GM19468 (cell line): Measurements from ENCODE around the gene RALGAPA2.

ENCODE experiments used
- ATAC-seq: cut with Tn5 transposase; IDR thresholded peaks from one replicate; pipeline ENCODE4 v1.9.1; 2021; ENCODE audit warnings: mild to moderate bottlenecking, moderate library complexity, moderate number of reproducible peaks; ENCODE audit not compliant: unreplicated experiment; ENCODE audit errors: extremely low read depth

Gene RALGAPA2

DNA sequence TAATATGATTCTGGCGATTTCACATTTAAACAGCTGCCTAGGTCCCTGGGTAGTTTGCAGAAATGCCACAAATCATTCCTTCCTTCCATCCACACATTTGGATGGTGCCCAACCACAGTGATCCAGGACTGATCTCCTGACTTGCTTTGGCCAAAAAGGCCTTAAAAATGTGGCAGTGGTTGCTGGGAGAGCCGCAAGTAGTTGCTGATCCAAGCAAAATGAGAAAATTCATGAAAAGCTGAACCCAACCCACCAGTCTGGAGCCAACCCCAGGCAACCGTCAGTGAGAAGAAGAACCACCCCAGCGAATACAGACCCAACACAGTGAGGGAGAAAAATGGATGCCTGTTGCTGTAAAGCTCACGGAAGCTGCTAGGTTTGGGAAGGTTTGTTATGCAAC lies 25.1 kb downstream of the RALGAPA2 start:
- ATAC-seq: no peak

DNA sequence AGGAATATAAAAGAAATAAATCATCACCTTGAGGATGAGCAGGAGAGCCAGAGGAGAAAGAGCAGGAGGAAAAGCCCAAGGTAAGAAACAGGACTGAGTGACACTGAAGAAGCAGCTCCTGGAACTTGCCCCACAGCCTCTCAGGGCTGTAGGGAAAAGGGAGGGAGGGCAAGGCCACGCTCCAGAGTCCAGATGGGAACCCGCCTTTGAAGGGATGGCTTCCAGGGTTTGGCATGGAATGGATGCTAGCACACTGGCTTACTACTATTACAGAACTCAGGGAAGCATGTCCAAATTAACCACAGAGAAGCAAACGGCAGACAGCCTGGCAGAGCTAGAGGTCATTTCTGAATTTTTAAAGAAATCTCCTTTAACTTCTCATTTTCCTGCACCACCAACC lies 26.8 kb downstream of the RALGAPA2 start:
- no peak for ATAC-seq

DNA sequence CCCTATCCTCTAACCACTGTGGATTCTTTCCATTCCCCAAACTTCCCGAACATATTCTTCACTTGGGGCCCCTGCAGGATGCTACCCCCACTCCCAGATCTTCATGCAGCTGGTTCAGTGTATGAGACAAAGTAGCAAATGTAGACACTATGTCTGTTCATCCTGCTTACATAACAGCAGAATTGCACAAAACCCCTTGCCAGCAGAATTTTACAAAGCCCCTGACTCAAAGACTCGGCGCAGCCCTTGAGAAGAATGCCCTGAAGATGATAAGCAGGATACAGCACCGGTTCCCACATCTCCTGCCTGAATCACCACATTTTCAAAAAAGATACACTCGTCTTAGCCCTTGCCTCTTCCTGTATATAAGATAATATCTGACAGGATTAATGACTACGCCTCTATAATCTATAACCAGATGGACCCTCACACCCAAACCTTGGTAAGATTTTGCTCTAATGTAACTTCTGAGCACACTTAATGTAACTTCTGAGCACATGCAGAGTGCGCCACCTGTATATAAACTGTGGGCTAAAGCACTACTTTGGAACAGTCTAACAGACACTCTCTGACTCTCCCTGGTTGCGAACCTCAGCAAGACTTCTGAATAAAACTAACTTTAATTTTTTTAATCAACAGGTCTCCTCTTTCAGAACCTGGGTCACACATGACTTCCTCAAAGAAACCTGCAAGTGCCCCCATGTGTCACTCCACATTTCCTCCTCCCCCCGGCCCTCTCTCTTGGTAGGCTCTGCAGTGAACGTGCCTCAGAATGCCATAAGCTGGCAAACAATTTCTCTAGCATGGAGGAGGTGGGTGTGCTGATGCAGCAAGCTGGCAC lies 28.7 kb downstream of the RALGAPA2 start:
- ATAC-seq: no peak

DNA sequence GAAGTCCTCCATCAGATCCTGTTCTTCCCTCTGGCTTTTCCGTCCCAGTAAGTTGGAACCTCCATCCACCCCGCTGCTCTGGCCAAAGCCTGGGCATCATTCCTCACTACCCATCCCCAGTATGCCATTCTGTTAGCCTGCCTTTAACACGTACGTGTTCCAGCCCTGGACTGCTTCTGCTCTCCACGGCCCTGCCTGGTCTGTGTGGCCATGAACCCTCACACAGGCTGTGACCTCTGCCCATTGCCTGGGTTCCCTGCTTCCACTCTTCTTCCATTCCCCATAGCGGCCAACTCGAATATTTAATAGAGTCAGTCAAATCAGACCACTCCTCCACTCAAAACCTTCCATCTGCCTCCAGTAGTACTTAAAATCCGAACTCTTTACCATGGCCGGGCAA lies 29.4 kb downstream of the RALGAPA2 start:
- no peak for ATAC-seq

DNA sequence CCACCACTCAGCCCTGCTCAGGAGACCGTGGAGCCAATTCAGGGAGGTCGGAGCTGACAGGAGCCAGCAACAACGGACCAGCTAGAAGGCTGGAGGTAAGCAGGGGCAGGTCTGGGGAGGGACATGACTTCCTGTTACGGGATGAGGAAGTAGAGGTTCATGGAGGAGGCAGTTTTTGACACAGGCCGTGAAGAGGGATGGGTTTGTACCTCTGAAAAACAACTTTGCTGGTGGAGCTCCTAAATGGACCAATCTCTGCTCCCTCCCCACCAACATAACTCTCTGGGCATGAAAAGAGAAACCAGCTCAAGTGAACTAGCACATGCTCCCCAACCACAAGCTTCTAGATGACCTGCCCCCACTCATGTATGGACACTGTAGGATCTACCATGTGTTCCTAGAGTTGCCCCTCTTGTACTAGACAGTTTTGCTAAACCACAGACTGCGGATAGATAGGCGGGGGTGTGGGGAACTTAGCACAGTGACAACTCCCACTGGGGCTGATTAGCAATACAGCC lies 31.4 kb downstream of the RALGAPA2 start:
- ATAC-seq: no peak

DNA sequence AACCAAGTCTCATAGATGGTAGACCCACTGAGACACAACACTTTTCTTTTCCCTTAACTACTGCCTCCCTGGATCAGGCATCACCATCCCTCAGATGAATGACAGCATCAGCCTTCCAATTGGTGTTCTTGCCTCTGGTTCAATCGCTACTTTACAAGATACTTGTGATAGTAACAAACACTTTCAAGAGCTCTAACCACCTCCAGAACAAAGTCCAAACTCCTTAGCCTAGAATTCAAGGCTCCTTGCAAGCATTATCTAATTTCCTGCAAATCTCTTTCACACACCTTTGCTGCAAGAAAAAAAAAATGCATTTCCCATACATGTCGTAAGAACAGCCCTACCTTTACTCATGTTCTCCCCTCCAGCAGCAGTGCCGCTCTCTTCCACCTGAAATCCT lies 33.1 kb downstream of the RALGAPA2 start:
- no peak for ATAC-seq

DNA sequence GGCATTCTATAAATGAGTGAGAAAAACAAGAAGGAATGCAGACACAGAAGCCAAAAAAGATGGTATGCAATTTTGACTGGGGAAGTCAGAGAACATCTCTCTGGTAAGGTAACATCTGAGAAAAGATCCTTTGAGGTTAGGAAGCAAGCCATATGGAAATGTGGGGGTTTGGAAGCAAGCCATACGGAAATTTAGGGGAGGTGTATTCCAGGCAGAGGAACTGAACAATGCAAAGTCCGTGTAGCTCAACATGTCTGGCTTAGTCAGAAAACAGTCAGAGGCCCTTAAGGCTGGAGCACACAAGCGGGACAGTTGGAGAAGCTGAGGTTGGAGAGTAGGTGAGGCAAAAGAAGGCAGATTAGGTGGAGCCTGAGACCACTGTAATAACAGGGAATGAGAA lies 35.3 kb downstream of the RALGAPA2 start:
- ATAC-seq: no peak

DNA sequence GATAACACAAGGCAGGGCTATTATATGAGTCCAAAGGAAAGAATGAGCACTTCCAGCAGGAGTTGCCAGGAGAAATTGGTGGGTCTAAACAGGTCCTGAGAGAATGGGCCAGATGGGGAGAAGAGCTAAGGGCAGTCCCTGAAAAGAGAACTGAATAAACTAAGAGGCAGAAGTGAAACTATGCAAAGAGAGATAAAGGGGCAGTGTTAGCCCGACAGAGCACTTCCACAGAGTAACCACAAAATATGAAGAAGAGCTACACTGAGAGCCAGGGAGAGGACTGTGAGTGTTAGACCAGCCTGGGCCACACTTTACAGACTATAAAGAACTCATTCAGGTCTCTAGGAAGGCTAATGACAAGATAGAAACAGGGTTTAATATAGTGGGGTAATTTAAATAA lies 43.8 kb downstream of the RALGAPA2 start:
- peak; percentile 96 for ATAC-seq

DNA sequence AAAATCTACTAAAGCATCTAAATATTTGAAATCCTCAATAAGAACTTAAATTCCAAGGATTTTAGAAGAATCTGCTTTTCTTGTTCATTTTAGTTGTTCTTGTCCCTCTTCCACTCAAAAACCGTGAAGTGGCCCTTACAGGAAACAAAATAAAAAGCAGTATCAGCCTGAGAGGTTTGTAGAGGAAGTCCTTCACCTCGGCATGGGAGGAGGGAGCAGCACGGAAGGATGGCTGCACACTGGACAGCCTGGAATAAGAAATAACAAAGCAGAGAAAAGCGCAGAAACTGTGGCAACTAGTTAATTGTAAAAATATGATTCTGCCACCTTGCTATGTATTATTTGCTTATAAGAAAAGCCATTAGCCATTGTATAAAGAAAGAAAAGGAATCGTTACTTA lies 46.1 kb downstream of the RALGAPA2 start:
- no peak for ATAC-seq

DNA sequence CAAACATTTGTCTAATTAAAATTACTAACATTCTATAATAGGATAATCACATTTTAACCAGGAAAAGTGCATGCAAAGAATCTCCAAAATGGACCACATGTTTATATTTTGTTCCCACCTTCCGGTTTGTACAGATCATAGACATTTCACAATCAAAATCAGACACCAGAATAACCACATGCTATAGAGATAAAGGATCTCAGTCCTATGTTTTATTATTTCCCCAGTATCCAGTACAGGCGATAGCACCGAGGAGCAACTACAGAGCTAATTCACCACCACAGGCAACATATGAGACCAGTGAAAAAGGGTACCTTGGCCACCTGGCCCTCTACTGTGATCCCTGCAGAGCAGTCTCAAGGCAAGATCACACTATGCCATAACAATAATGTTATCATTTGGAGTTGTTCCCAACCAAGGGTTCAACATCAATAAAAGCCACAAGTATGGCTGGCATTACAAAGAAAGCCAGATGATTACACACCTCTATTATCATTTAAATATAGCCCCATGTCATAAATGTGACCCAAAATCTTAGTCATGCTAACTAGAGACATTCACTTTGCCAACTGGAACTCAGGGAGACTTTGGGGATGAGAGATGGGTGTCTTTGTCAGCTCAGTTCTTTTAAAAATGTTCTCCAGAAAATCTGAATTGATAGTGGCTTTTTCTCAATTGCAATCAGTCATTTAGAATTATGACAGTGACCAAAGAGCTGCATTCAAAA lies 46.7 kb downstream of the RALGAPA2 start:
- ATAC-seq: no peak

DNA sequence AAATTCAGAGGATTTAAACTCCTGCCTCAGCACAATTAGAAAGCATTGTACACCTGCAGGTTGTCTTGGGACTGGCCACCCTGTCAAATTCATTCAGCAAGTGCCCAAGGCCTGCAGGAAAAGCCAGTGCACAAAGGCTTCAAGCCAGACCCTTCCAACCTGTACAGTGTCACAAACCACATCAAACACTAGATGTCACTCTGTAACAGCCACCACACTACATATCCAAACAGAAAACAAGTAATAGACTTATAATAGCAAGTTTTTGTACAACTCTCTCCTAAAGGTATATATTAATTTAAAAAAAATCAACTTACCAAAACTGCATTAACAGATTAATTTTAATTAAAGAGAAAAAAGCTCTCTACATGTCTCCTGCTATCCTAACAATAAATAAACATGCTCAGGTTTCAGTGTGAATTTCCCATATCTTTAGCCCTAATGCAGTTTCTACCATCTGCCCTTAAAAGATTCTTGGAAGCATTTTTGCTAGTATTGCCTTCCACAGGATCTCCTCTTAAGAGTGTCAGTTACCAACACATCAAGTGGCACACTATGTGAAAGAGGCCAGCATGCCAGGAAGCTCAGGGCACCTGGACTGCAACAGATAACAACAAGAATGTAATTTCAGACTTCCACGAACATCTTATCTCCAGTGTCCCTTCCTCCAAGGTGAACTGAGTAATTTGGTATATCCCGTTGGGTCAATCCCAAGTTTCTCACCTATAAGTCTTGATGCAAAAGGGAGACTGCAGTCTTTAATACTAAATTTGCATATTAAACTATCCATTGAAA lies 47.5 kb downstream of the RALGAPA2 start:
- no peak for ATAC-seq

DNA sequence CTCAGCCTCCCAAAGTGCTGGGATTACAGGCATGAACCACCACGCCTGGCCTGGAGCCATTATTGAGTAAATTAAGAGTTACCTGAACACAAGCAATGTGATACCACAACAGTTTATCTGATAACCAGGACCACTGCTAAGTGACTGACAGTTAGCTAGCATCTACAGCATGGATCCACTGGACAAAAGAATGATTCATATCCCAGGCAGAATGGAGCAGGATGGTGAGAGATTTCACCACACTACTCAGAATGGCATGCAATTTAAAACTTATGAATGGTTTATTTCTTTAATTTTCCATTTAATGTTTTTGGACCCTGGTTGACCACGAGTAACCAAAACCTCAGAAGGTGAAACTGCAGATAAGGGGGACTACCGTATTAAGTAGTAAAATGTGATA lies 48.6 kb downstream of the RALGAPA2 start:
- no peak for ATAC-seq

DNA sequence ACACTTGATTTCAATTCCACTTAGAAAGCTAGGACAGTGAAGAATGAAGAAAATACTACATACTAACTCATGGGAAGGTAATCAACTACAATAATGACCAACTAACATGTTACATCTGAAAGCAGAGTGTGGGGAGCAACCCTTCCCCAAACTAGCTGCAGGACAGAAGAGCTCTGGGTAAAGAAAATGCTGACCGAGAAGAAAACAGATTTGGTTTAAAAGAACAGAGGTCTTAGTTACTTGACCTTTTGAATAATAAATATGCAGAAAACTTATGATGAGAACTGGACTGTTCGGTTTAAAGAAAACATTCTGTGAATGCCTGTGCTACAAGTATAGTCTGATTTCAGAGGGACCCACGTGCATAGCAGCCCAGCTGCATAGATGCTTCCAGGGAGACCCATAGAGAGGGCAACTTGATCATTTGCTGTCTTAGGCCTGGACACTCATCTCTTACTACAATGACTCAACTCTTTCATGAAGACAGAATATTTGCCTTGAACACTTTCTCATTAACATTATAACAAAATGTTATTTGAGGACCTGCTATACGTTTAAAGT lies 53.5 kb downstream of the RALGAPA2 start:
- no peak for ATAC-seq

DNA sequence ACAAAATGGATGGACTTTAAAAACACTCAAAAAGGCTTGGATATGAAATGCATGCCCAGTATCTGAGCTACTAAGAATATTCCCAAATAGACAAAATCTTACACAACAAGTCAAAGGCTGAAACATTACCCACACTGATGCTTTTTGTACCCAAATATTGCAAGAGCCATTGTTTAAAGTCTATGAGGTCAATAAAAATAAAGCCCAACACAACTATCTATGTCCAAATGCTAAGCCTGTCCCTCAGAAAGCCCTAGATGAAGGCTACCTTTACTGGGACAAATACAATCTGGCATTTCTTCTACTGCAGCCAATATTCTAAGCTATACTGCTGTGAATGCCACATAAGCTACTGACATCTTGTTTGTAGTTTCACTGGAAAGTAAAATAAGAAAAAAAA lies 54.3 kb downstream of the RALGAPA2 start:
- no peak for ATAC-seq

DNA sequence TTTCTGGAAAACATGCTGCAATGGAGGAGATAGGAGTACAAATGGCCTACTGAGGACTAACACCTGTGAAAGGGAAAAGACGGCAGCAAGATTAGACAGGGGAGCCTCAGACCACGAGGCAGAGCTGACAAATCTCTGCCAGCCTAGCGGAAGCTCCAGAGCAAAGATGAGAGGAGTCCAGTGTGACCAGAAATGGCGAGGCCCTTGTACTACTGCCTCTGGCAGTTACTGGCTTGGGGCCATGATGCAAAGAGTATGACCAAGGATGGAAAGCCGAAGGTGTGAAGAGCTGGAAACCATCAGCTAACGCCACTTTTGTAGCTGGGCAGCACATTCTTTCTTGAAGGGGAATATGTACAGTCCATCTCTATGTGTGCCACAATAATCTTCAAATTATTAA lies 55.4 kb downstream of the RALGAPA2 start:
- no peak for ATAC-seq

DNA sequence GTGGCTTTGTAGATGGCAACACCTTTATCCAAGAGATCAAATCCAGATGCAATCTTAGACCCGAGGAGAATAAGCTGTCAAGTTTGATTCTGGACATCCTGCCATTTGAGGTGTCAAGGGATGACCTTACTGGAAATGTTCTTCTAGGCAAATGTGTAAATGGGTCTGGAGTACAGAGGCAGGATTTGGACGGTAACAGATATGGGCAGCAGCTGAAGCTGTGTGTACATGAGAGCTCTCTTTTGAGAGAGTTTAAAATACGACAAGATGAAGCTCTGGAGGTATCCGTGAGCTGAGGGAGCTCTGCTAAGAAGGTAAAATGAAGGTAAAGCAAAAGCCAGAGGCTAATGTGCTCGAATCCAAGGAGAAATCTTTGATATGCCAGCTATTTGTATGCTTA lies 56.6 kb downstream of the RALGAPA2 start:
- no peak for ATAC-seq

DNA sequence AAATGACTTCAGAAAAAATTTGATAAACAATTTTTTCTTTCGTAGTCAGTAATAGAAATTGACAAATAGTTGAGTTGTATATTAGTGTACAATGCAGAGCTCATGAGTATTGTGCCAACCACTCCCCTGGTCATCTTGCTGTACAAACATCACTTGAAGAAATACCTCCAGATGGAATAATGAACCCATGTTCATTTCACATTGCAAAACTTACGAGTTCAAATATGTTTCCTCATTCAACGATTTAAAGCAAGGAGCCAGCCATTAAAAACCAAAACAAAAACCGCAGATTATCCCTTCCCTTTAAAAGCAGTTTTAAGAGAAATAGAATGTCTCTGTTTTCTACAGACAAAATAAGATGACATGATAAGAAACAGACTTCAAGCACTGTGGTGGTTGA lies 62.5 kb downstream of the RALGAPA2 start:
- ATAC-seq: no peak

DNA sequence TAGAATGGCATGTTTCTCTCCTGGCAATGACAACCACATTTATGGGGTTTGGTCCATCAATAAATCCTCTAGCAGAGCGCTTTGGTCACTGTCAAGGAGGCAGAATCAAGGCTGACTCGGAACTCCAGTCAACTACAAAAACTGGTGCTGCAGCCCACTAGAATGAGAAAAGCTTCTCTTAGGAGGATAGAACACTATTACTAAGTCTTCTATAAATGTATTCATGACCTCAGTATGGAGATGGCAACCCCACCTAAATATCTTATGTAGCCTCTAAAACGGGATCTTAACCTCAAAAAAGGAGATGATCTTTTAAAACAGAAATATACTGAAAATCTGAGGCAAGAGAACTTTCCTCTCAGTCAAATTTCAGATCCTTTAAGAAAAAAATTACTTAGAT lies 68.5 kb downstream of the RALGAPA2 start:
- no peak for ATAC-seq

DNA sequence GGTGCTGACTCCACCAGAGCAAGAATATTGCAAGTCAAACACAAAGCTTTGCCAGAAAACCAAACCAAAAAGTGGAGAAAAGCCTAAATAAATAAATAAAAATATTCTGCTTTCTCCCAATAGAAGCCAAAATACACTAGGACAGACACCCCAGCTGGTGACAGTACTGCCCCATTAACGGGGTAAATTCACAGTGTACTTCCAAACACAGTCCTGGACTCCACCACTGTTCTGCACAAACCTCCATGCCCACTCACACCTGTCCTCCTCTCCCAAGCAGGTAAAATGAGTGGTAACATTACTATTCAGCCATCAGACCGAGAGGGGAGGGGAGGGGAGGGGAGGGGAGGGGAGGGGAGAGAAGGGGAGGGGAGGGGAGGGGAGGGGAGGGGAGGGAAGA lies 70.7 kb downstream of the RALGAPA2 start:
- ATAC-seq: no peak

DNA sequence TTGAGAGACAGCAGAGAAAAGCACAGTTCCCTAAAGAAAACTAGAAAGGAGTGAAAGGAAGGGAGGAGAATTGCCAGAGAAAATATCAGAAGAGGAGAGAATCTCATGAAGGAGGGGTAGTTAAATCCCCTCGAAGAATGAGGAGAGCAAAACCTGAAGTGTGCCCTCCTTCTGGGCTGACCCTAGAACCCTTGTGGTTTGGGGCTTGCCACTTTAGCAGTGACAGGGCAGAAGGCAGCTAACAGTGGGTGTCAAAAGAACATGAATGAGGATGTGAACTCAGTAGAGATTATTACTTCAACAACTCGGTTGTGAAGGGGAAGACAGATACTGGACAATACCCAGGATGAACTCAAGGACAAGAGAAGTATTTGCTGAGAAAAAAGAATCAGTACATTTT lies 73.6 kb downstream of the RALGAPA2 start:
- no peak for ATAC-seq
